Aorta (tissue), 5 donors: Measurements from ENCODE around the gene CADM1. TPM values are rescaled to one million over a fixed set of nuclear protein-coding genes. Genes with fewer than 3 reads are reported as not detected.

Experiments used
- ATAC-seq: fragments of 200-7000 bp; cut with Tn5 transposase; one replicate; pipeline ENCODE4 v1.9.1; 2022; ENCODE audit warnings: moderate library complexity; ENCODE audit not compliant: low FRiP score
- DNase-seq, 2 donors: peaks; one replicate each; pipeline ENCODE4 v3.0.0-alpha.2; 2020
- H3K27ac ChIP-seq, 2 donors: one replicate each; pipeline ENCODE4 v1.5.1; 2013; ENCODE audit warnings: low read length in 2 of 2, mild to moderate bottlenecking in 2 of 2, moderate library complexity in 2 of 2, control low read depth in 1 of 2, inconsistent platforms in 1 of 2, low read depth in 1 of 2
- H3K27me3 ChIP-seq, 2 donors: one replicate each; pipeline ENCODE4 v1.6.1; 2013; ENCODE audit warnings: control low read depth in 1 of 2, low read length in 1 of 2, mild to moderate bottlenecking in 1 of 2, moderate library complexity in 1 of 2; ENCODE audit not compliant: insufficient read depth in 2 of 2, control insufficient read depth in 1 of 2
- H3K36me3 ChIP-seq, 2 donors: one replicate each; pipeline ENCODE4 v1.6.1; 2013; ENCODE audit warnings: control low read depth in 1 of 2, low read length in 1 of 2, mild to moderate bottlenecking in 1 of 2; ENCODE audit not compliant: insufficient read depth in 2 of 2, control insufficient read depth in 1 of 2
- H3K4me1 ChIP-seq, 2 donors: one replicate each; pipeline ENCODE4 v1.6.1; 2013; ENCODE audit warnings: low read length in 2 of 2, control low read depth in 1 of 2, mild to moderate bottlenecking in 1 of 2, moderate library complexity in 1 of 2; ENCODE audit not compliant: insufficient read depth in 2 of 2, control insufficient read depth in 1 of 2
- H3K4me3 ChIP-seq, 2 donors: one replicate each; pipeline ENCODE4 v1.5.1; 2013; ENCODE audit warnings: low read length in 2 of 2, control low read depth in 1 of 2, mild to moderate bottlenecking in 1 of 2
- H3K9me3 ChIP-seq: one replicate; pipeline ENCODE4 v1.6.1; 2013; ENCODE audit warnings: mild to moderate bottlenecking, low read length; ENCODE audit not compliant: control insufficient read depth
- WGBS, 2 donors: extraction: QIAGEN DNeasy Blood & Tissue Kit; methylation state at CpG; one replicate each; pipeline ENCODE4 v1.1.7; 2013; 5-methylcytosine and 5-hydroxymethylcytosine counted together
- intact Hi-C, 2 donors: fragments of 100-400 bp; cut with DNase I; formaldehyde crosslinking; loops; one replicate each; pipeline versions ENCODE4 v1.14.2 to v1.15.0; 2022
- polyA plus RNA-seq, 2 donors: library from polyadenylated mRNA; stranded (reverse); fragments of 200-250 nt; gene quantifications; one replicate each; pipeline ENCODE4 v1.2.3, GENCODE V29; 2013
- total RNA-seq, 2 donors: library from RNA; stranded (reverse); fragmentation: NEBNext Ultra II Directional; extraction: Animal tissue kit (Norgen Biotek cat#: 25700); gene quantifications; one replicate each; pipeline ENCODE4 v1.2.1, GENCODE V29; 2021
- donor health status: healthy with polysubstance abuse.
- donor health status: Bipolar disorder and iron deficiency.
- donor health status: DM: no; HTN: no; CAD: no.
- donor health status: DM: no; HTN: no; CAD: no.
- donor health status: DM: yes; HTN: yes; CAD: no.

Gene CADM1
- total and polyA plus RNA-seq, 4 donors, result 0.26 to 9.8 (median 5.7) TPM

- no peak for ATAC-seq
- no peaks in the 10 kb centered on the region for H3K27me3 ChIP-seq
- intact Hi-C loops, result no loop called here
- WGBS, 2 donors, result 81 to 85% methylated on average over 5 of the region's 5 CpGs
- no peaks in the 10 kb centered on the region for H3K36me3 ChIP-seq
- DNase-seq, result no peak
- no peak overlapping the region for H3K27ac ChIP-seq
- no peak overlapping the region for H3K4me3 ChIP-seq
- H3K9me3 ChIP-seq, result no peaks in the 10 kb centered on the region
- H3K4me1 ChIP-seq, result no peaks in the 10 kb centered on the region
Observed at GRCh38 chr11:115300660-115301428, 203.4 kb downstream of the CADM1 start.

GRCh38 chr11:115298300-115299012 lies 205.8 kb downstream of the CADM1 start:
- H3K4me1 ChIP-seq, result no peaks in the 10 kb centered on the region
- DNase-seq, result no peak
- H3K9me3 ChIP-seq, result no peaks in the 10 kb centered on the region
- H3K36me3 ChIP-seq, result no peaks in the 10 kb centered on the region
- 68 to 76% methylated on average over 8 of the region's 8 CpGs for WGBS, 2 donors
- no peak for ATAC-seq
- H3K27ac ChIP-seq, result no peak overlapping the region
- H3K27me3 ChIP-seq, result no peaks in the 10 kb centered on the region
- intact Hi-C loops, result no loop called here
- no peak overlapping the region for H3K4me3 ChIP-seq

GRCh38 chr11:115297330-115297729 lies 206.9 kb downstream of the CADM1 start:
- 88 to 93% methylated on average over 4 of the region's 4 CpGs for WGBS, 2 donors
- ATAC-seq (no peak), DNase-seq (no peak)
- Histone ChIP-seq H3K4me3 (no peak overlapping the region), H3K9me3 (no peaks in the 10 kb centered on the region), H3K27ac (no peak overlapping the region), H3K4me1 (no peaks in the 10 kb centered on the region), H3K27me3 (no peaks in the 10 kb centered on the region), H3K36me3 (no peaks in the 10 kb centered on the region)
- intact Hi-C loops, result no loop called here

- no peaks in the 10 kb centered on the region for H3K36me3 ChIP-seq
Observed at GRCh38 chr11:115291325-115291724, 212.9 kb downstream of the CADM1 start.

GRCh38 chr11:115290893-115291292 lies 213.3 kb downstream of the CADM1 start:
- Histone ChIP-seq H3K4me3 (no peak overlapping the region), H3K27ac (no peak overlapping the region), H3K9me3 (no peaks in the 10 kb centered on the region), H3K36me3 (no peaks in the 10 kb centered on the region), H3K4me1 (no peaks in the 10 kb centered on the region), H3K27me3 (peaks cover 0 to 1% of the 10 kb centered on the region in 2 donors)
- intact Hi-C loops, result no loop called here
- 73 to 82% methylated on average over 6 of the region's 6 CpGs for WGBS, 2 donors
- no peak for DNase-seq
- ATAC-seq, result peak; percentile 15

More at GRCh38 chr11:115291325-115291724, 212.9 kb downstream of the CADM1 start:
- H3K4me1 ChIP-seq, result no peaks in the 10 kb centered on the region
- no peak for ATAC-seq
- H3K4me3 ChIP-seq, result no peak overlapping the region
- peaks cover 0 to 1% of the 10 kb centered on the region in 2 donors for H3K27me3 ChIP-seq
- DNase-seq, result no peak
- WGBS, 2 donors, result 66 to 88% methylated on average over 3 of the region's 3 CpGs
- no peak overlapping the region for H3K27ac ChIP-seq
- no peaks in the 10 kb centered on the region for H3K9me3 ChIP-seq
- intact Hi-C loops, result no loop called here

- Histone ChIP-seq H3K27me3 (peaks cover 0 to 1% of the 10 kb centered on the region in 2 donors), H3K9me3 (no peaks in the 10 kb centered on the region), H3K27ac (no peak overlapping the region), H3K4me3 (no peak overlapping the region), H3K36me3 (no peaks in the 10 kb centered on the region), H3K4me1 (no peaks in the 10 kb centered on the region)
- intact Hi-C loops, result no loop called here
- WGBS, 2 donors, result 68 to 81% methylated on average over 1 of the region's 1 CpG
- ATAC-seq (no peak), DNase-seq (no peak)
Observed at GRCh38 chr11:115290479-115290878, 213.7 kb downstream of the CADM1 start.

GRCh38 chr11:115287266-115287665 lies 216.9 kb downstream of the CADM1 start:
- 83 to 90% methylated on average over 6 of the region's 6 CpGs for WGBS, 2 donors
- no peak overlapping the region for H3K27ac ChIP-seq
- H3K9me3 ChIP-seq, result no peaks in the 10 kb centered on the region
- ATAC-seq (peak; percentile 7), DNase-seq (no peak)
- intact Hi-C loops, result no loop called here
- H3K36me3 ChIP-seq, result no peaks in the 10 kb centered on the region
- peaks cover 0 to 1% of the 10 kb centered on the region in 2 donors for H3K27me3 ChIP-seq
- H3K4me1 ChIP-seq, result no peaks in the 10 kb centered on the region
- H3K4me3 ChIP-seq, result no peak overlapping the region

- H3K9me3 ChIP-seq, result no peaks in the 10 kb centered on the region
- ATAC-seq (no peak), DNase-seq (no peak)
- H3K36me3 ChIP-seq, result no peaks in the 10 kb centered on the region
- WGBS, 2 donors, result 60 to 62% methylated on average over 3 of the region's 3 CpGs
- intact Hi-C loops, result no loop called here
- H3K4me1 ChIP-seq, result no peaks in the 10 kb centered on the region
- H3K27ac ChIP-seq, result no peak overlapping the region
- no peak overlapping the region for H3K4me3 ChIP-seq
- H3K27me3 ChIP-seq, result peaks cover 0 to 1% of the 10 kb centered on the region in 2 donors
Observed at GRCh38 chr11:115286614-115287013, 217.6 kb downstream of the CADM1 start.

- Histone ChIP-seq H3K9me3 (no peaks in the 10 kb centered on the region), H3K27me3 (peaks cover 0 to 4% of the 10 kb centered on the region in 2 donors), H3K4me1 (no peaks in the 10 kb centered on the region), H3K36me3 (no peaks in the 10 kb centered on the region), H3K4me3 (no peak overlapping the region), H3K27ac (no peak overlapping the region)
- 60 to 67% methylated on average over 4 of the region's 4 CpGs for WGBS, 2 donors
- DNase-seq (no peak), ATAC-seq (no peak)
- intact Hi-C loops, result no loop called here
Observed at GRCh38 chr11:115284773-115285172, 219.4 kb downstream of the CADM1 start.
